NCI-H1092 treated with DMSO at 0.1 percent for 48 hours (cell line): ENCODE results near the gene USP46.
A peak's percentile ranks its signal among the peaks of the same experiment; 100 is the strongest.

ENCODE experiments used
- DNase-seq: peaks from one replicate; lab custom pipeline; 2025; lab: John Stamatoyannopoulos, UW

Gene USP46

GRCh38 chr4:52657292-52657617 lies 1.8 kb downstream of the USP46 start:
- DNase-seq = no peak

DNA sequence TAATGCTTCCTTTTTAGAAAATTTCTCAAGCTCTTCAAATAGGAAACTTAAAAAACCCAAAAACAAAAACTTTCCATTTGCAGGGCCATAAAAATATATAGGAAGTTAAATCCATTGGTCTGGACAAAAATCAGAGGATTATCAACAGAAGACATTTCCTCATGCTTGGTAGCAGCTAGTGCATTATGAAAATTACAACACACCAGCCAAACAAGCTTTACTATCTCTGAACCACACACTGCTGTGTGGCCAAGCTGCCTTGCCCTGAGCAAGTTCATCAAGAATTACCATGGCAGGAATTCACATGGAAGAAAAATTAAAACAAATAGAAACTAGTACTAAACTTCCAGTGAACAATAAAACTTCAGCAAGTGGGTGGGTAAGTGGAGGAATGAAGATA lies 3.6 kb downstream of the USP46 start:
- DNase-seq = no peak

DNA sequence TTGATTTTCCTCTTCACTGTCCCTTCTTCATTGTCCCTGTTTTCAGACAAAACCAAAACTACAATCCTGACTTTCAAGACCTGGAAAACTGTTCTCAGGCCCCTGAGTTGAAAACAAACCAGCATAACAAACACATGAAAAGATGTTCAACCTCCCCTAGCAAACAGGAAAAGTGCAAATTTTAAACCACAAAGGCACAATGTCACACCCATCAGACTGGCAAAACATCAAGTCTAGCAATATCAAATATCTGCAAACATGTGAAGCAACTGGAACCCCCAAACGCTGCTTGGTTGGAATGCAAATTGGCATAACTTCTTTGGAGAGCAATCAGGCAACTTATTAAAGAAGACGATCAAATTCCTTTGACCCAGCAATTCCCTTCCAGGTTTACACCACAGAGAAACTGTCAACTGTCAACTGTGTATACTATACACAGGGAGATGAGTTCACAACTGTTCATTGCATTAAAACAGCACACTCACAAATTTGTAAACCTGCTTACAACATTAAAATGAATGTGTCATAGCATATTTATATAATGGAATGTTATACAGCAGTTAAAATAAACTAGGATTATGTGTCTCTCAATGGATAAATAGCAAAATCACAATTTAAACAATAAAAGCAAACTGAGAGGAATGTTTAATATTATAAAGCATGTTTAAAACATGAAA lies 7.0 kb downstream of the USP46 start:
- DNase-seq = no peak

- DNase-seq = no peak
Measured at GRCh38 chr4:52648836-52649235, 10.3 kb downstream of the USP46 start.

DNA sequence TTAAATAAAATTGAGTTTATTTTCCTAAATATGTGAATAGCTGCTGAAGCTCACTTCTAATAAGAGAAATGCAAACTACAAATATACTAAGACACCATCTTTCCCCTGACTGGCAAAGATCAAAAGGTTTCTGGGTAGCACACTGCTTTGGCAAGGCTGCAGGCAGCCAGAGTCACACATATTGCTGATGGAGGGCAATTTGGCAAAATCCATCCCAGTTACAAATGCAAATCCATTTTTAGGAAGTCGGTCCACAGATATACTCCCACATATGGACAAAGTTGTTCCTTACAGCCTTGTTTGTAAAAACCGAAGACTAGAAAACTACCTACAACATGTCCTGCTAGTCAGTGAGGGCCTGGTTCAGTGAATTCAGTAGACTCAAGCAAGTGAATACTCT lies 12.4 kb downstream of the USP46 start:
- DNase-seq = no peak

DNA sequence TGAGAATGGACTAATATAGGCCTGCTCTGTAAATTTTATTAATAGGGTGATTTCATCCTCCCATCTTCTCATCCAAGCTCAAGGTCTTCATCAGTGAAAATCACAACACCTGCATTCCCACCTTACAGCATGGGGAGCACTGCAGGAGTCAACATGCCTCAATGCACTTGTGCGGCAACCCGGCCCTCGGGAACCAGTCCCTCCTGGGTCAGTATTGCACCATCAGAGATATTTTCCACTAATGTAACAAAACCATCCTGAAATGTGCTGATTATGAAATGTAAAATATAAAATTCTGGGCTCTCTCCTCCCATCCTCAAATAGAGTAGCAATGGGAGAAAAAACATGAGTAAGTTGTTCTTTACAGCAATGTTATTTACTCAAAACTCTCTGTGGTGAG lies 13.0 kb downstream of the USP46 start:
- DNase-seq = no peak

DNA sequence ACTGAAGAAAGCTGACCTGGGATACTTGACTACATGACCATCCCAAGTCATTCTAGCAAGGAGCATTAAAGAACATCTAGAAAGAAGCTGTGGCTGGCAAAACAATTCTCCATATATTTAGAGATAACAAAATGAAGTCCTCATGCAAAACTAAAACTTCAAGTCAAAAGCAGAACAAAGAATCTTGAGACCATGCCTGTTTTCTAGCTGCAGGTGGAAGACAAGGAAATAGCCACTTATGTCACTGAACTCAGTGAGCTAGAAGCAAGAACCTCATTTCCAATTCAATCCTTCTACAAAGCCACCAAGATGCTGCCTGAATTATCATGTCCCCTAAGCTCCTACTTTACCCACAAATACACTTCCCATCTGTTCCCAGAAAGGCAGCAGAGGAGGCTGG lies 13.8 kb downstream of the USP46 start:
- no peak for DNase-seq

- peak; percentile 42 for DNase-seq
Measured at GRCh38 chr4:52643785-52644244, 15.3 kb downstream of the USP46 start.

- no peak for DNase-seq
Measured at GRCh38 chr4:52643190-52643589, 15.9 kb downstream of the USP46 start.

GRCh38 chr4:52641854-52642563 lies 17.1 kb downstream of the USP46 start:
- DNase-seq = no peak

GRCh38 chr4:52640808-52641565 lies 18.1 kb downstream of the USP46 start:
- no peak for DNase-seq

- no peak for DNase-seq
Measured at GRCh38 chr4:52638717-52639116, 20.4 kb downstream of the USP46 start.

- no peak for DNase-seq
Measured at GRCh38 chr4:52637116-52637515, 22.0 kb downstream of the USP46 start.

GRCh38 chr4:52635560-52635959 lies 23.5 kb downstream of the USP46 start:
- DNase-seq = no peak

DNA sequence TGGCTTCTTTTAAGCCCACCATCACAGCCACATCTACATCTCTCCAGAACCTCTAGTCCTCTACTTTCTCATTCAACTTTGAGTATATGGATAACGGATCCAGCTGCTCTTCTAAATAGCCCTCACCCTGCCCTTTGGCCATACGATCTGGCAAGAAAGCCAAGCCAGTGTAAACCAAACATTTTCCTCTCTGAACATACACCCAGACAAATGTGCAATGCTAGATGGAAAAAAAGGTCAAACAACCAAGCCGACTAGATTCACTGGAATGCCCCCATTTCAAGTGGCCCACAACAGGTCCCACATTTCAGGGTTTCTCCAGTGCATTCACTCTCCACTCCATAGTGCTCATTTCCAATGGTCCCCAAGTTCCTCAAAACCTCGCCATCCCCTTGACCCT lies 24.0 kb downstream of the USP46 start:
- DNase-seq = no peak

GRCh38 chr4:52633846-52634245 lies 25.3 kb downstream of the USP46 start:
- DNase-seq = no peak

DNA sequence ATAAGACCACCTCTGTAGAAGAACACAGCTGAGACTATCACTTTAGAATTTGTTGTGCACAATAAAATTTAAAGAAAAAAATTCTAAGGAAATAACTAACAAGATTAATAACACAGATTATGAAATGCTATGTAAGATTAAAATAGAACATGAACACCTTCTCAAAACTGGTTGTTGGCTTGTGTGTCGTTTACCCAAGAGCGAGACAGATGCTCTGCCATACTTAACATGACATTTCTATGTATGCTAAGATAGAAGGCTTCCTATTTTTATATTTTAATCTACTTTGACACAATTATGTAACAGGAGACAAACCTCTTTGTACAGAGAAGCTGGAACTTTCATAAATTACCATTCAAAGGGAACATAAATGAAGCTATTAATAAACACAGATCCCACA lies 30.1 kb downstream of the USP46 start:
- no peak for DNase-seq

DNA sequence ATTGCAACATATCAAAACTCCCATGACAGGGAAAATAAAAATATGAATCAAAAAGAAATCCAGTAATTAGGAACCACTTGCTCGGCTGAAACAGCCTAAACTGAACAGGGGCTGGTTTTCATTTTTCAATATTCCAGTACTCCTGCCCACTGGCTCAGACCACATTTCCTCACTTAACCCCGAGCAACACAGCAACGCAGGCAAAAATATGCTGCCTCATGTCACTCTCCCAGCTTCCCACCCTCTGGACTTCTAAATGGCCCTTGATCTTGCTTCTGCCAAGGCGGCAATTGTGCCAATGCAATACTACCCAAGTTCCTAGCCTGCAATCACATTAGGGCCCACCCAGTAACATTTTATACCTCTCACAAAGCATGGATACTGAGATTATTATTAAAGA lies 30.6 kb downstream of the USP46 start:
- DNase-seq = no peak

DNA sequence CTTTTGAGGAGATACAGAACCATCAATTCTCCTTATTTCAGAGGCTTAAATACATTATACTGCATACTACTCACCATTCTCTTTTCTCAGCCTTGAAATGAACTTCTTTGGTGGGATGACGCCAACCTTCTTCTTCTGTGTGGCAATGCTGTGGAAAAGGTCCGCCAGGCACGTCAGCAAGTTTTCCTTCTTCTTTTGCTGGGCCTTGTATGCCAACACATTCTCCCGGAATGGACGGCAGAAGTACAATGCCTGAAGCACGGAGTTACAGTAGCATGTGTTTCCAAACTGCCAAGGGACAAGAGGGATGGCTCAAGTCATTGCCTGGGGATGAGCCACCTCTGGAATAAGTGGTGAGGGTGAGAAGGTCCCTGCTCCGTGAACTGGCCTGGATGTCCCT lies 31.2 kb downstream of the USP46 start:
- no peak for DNase-seq

DNA sequence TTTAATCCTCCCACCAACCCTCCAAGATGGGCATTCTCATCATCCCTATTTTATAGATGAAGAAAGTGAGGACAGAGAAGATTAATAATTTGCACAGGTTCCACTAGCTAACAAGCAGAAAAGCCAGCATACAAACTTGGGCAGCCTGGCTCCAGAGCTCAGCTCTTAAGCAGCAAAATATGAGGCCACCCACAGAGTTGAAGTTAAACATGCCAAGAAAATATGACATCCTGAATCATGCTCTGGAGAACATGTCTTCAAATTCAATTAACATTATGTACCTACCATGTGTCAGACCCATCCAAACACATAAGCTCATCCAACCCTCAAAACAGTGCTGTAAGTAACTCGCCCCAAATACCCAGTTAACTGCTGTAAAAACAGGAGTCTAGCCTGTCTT lies 33.9 kb downstream of the USP46 start:
- DNase-seq = no peak

DNA sequence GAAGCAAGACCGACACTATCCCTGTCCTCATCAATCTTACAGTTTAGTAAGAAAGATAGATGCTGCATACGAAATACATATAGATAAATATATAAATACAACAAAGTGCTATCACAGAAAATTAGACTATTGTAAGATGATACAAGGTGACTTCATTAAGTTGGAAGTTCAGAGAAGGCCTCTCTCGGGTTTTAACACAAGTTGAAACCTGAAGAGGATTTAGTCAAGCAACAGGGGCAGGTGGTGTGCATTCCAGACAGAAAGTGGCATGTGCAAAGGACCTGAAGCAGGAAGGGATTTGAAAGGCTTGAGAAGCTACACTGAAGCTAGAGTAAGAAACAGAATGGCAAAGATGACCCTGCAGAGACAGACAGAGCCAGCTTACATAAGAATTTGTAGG lies 36.5 kb downstream of the USP46 start:
- DNase-seq = no peak

- no peak for DNase-seq
Measured at GRCh38 chr4:52621567-52621966, 37.5 kb downstream of the USP46 start.

DNA sequence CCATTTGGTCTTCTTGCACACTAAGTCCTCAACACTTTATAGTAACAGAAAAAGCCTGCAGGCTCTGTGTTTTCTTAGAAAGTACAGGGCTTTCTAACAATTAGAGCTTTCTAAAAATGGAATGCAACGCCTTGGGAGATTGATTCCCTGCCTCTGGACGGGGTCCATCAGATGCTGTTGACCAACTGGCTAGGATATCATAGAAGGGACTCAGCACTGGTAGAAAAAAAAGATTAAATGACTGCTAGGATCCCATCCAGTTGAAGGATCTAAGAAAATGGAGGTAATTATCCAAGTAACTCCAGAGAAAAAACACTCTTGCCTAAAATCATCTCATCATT lies 39.5 kb downstream of the USP46 start:
- DNase-seq = no peak
